ENCODE measurements around the gene HNMT.

The HNMT gene

GRCh38 chr2:138009622-138010021 lies 45.3 kb downstream of the HNMT start:
- TF ChIP-seq CTCF (IDR thresholded peaks at IDR 0.05; ENCODE audit: control insufficient read depth, extremely low read depth, insufficient read depth), result no peak
- DNase-seq (ENCODE audit: low read depth), result no peak
- no peak overlapping the region for H3K4me3 ChIP-seq (ENCODE audit: low read depth, low read length)

GRCh38 chr2:138010890-138011289 lies 46.6 kb downstream of the HNMT start:
- no peak for TF ChIP-seq CTCF (IDR thresholded peaks at IDR 0.05; ENCODE audit: control insufficient read depth, extremely low read depth, insufficient read depth)
- DNase-seq (ENCODE audit: low read depth), result no peak
- H3K4me3 ChIP-seq (ENCODE audit: low read depth, low read length), result no peak overlapping the region

- TF ChIP-seq CTCF (IDR thresholded peaks at IDR 0.05; ENCODE audit: control insufficient read depth, extremely low read depth, insufficient read depth), result no peak
- no peak for DNase-seq (ENCODE audit: low read depth)
Observed at GRCh38 chr2:138012082-138012481, 47.8 kb downstream of the HNMT start.

GRCh38 chr2:138012968-138013367 lies 48.7 kb downstream of the HNMT start:
- H3K4me3 ChIP-seq (ENCODE audit: low read depth, low read length), result no peak overlapping the region
- DNase-seq (ENCODE audit: low read depth), result no peak
- TF ChIP-seq CTCF (IDR thresholded peaks at IDR 0.05; ENCODE audit: control insufficient read depth, extremely low read depth, insufficient read depth), result no peak

More at GRCh38 chr2:138012082-138012481, 47.8 kb downstream of the HNMT start:
- H3K4me3 ChIP-seq (ENCODE audit: low read depth, low read length), result no peak overlapping the region

GRCh38 chr2:138013639-138014038 lies 49.4 kb downstream of the HNMT start:
- DNase-seq (ENCODE audit: low read depth), result no peak
- H3K4me3 ChIP-seq (ENCODE audit: low read depth, low read length), result no peak overlapping the region
- TF ChIP-seq CTCF (IDR thresholded peaks at IDR 0.05; ENCODE audit: control insufficient read depth, extremely low read depth, insufficient read depth), result no peak

GRCh38 chr2:138015494-138015893 lies 51.2 kb downstream of the HNMT start:
- TF ChIP-seq CTCF (IDR thresholded peaks at IDR 0.05; ENCODE audit: control insufficient read depth, extremely low read depth, insufficient read depth), result no peak

GRCh38 chr2:138016351-138017087 lies 52.2 kb downstream of the HNMT start:
- TF ChIP-seq CTCF (IDR thresholded peaks at IDR 0.05; ENCODE audit: control insufficient read depth, extremely low read depth, insufficient read depth), result no peak
- DNase-seq (ENCODE audit: low read depth), result no peak
- H3K4me3 ChIP-seq (ENCODE audit: low read depth, low read length), result no peak overlapping the region

More at GRCh38 chr2:138015494-138015893, 51.2 kb downstream of the HNMT start:
- DNase-seq (ENCODE audit: low read depth), result no peak
- no peak overlapping the region for H3K4me3 ChIP-seq (ENCODE audit: low read depth, low read length)

All from LNCaP clone FGC (cell line).